H1 (cell line): ENCODE data around the gene ZFAND4. TPM values are rescaled to one million over a fixed set of nuclear protein-coding genes. Genes with fewer than 3 reads are reported as not detected.

Source experiments
- CTCF ChIA-PET: fragments of 300-600 bp; sonication (Branson Sonifier 250); formaldehyde crosslinking; loops from one replicate; lab custom pipeline; 2021; ENCODE audit not compliant: partially characterized antibody; lab: Charles Lee
- POLR2A ChIA-PET: fragments of 300-600 bp; sonication (Branson Sonifier 250); formaldehyde crosslinking; loops from one replicate; lab custom pipeline; 2021; ENCODE audit warnings: inconsistent platforms; ENCODE audit not compliant: partially characterized antibody; lab: Charles Lee
- DNase-seq, 2 experiments: peaks; one replicate each; pipeline versions ENCODE4 v3.0.0 to v3.0.0-alpha.2; 2010 to 2022; ENCODE audit warnings: low spot score in 2 of 2, low read depth in 1 of 2, mixed read lengths in 1 of 2
- FAIRE-seq: peaks from 2 replicates; lab custom pipeline; 2011; peaks lifted over from hg19 to GRCh38; lab: Jason Lieb, UNC
- H2AFZ ChIP-seq: 2 replicates; pipeline ENCODE4 v1.8.1; 2012; ENCODE audit warnings: low read length, inconsistent platforms
- H2AK5ac ChIP-seq: 2 replicates; pipeline ENCODE4 v1.6.1; 2013; ENCODE audit warnings: low read depth, low read length
- H2BK120ac ChIP-seq: replicated peaks from 2 replicates; pipeline ENCODE3; 2013; ENCODE audit warnings: low read depth, low read length, inconsistent platforms
- H2BK12ac ChIP-seq: 2 replicates; pipeline ENCODE4 v1.6.1; 2013; ENCODE audit warnings: low read depth, low read length
- H2BK15ac ChIP-seq: 2 replicates; pipeline ENCODE4 v1.6.1; 2013; ENCODE audit warnings: low read length
- H2BK20ac ChIP-seq: 2 replicates; pipeline ENCODE4 v1.6.1; 2013; ENCODE audit warnings: low read length
- H2BK5ac ChIP-seq: 2 replicates; pipeline ENCODE4 v1.6.1; 2013; ENCODE audit warnings: low read depth, low read length
- H3K14ac ChIP-seq: 2 replicates; pipeline ENCODE4 v1.6.1; 2013; ENCODE audit warnings: inconsistent platforms; ENCODE audit not compliant: insufficient read length
- H3K18ac ChIP-seq: 2 replicates; pipeline ENCODE4 v1.6.1; 2013; ENCODE audit warnings: low read length; ENCODE audit errors: extremely low read depth
- H3K23ac ChIP-seq: 2 replicates; pipeline ENCODE4 v1.6.1; 2013; ENCODE audit warnings: inconsistent platforms; ENCODE audit not compliant: insufficient read length
- H3K23me2 ChIP-seq: 2 replicates; pipeline ENCODE4 v1.6.1; 2013; ENCODE audit warnings: low read depth, low read length
- H3K27ac ChIP-seq: 2 replicates; pipeline ENCODE4 v1.6.1; 2011; ENCODE audit warnings: low read depth, low read length, inconsistent platforms
- H3K27me3 ChIP-seq, 4 experiments: replicated peaks in 1 of 4; 1 replicate in 1 of 4; 2 replicates in 3 of 4; pipeline versions ENCODE4 v1.6.1 to v1.8.1; 2011 to 2013; ENCODE audit warnings: low read length in 3 of 4, mild to moderate bottlenecking in 3 of 4, inconsistent platforms in 2 of 4, mixed read lengths in 2 of 4, moderate library complexity in 1 of 4; ENCODE audit not compliant: control insufficient read depth in 3 of 4, insufficient read depth in 3 of 4; ENCODE audit errors: extremely low read depth in 1 of 4
- H3K36me3 ChIP-seq, 4 experiments: 2 replicates each; pipeline versions ENCODE4 v1.6.1 to v1.8.1; 2011 to 2013; ENCODE audit warnings: mild to moderate bottlenecking in 4 of 4, low read length in 3 of 4, moderate library complexity in 2 of 4, control low read depth in 1 of 4, inconsistent platforms in 1 of 4; ENCODE audit not compliant: insufficient read depth in 4 of 4, control insufficient read depth in 2 of 4
- H3K4ac ChIP-seq: replicated peaks from 2 replicates; pipeline ENCODE3; 2013; ENCODE audit warnings: low read length, low read depth, mixed read lengths, inconsistent platforms; ENCODE audit not compliant: insufficient read length
- H3K4me1 ChIP-seq, 4 experiments: replicated peaks in 1 of 4; 1 replicate in 1 of 4; 2 replicates in 3 of 4; pipeline versions ENCODE4 v1.6.1 to v1.8.1; 2011 to 2013; ENCODE audit warnings: low read length in 3 of 4, inconsistent platforms in 2 of 4, mixed read lengths in 1 of 4; ENCODE audit not compliant: insufficient read depth in 4 of 4, control insufficient read depth in 3 of 4
- H3K4me2 ChIP-seq, 2 experiments: 2 replicates each; pipeline versions ENCODE4 v1.6.1 to v1.8.1; 2011 to 2013; ENCODE audit warnings: low read depth in 2 of 2, low read length in 2 of 2, control low read depth in 1 of 2, inconsistent platforms in 1 of 2, mild to moderate bottlenecking in 1 of 2; ENCODE audit not compliant: insufficient read depth in 1 of 2
- H3K4me3 ChIP-seq, 4 experiments: fragments of 200-600, 300-600 bp in 1 of 4; sonication (generic), shearing (Covaris generic), sonication (Bioruptor Twin) in 1 of 4; 2 replicates each; pipeline versions ENCODE4 v1.5.1 to v1.8.1; 2011 to 2016; ENCODE audit warnings: low read length in 4 of 4, low read depth in 3 of 4, control low read depth in 2 of 4, inconsistent platforms in 2 of 4, mild to moderate bottlenecking in 2 of 4, mixed read lengths in 1 of 4, moderate library complexity in 1 of 4; ENCODE audit not compliant: insufficient read depth in 2 of 4; ENCODE audit errors: extremely low read depth in 1 of 4
- H3K56ac ChIP-seq: replicated peaks from 2 replicates; pipeline ENCODE3; 2013; ENCODE audit warnings: low read depth, mild to moderate bottlenecking, mixed read lengths, low read length, inconsistent platforms; ENCODE audit not compliant: insufficient read length
- H3K79me1 ChIP-seq: 2 replicates; pipeline ENCODE4 v1.6.1; 2013; ENCODE audit warnings: low read depth, low read length, control low read depth
- H3K79me2 ChIP-seq, 2 experiments: 2 replicates each; pipeline versions ENCODE4 v1.6.1 to v1.8.1; 2012 to 2013; ENCODE audit warnings: low read length in 2 of 2, mild to moderate bottlenecking in 2 of 2, inconsistent platforms in 1 of 2; ENCODE audit not compliant: insufficient read depth in 2 of 2, control insufficient read depth in 1 of 2
- H3K9ac ChIP-seq, 4 experiments: replicated peaks in 1 of 4; 1 replicate in 1 of 4; 2 replicates in 3 of 4; pipeline versions ENCODE4 v1.6.1 to v1.8.1; 2011 to 2013; ENCODE audit warnings: low read depth in 3 of 4, low read length in 3 of 4, control low read depth in 2 of 4, mild to moderate bottlenecking in 2 of 4, moderate library complexity in 2 of 4, inconsistent platforms in 1 of 4; ENCODE audit errors: extremely low read depth in 1 of 4
- H3K9me3 ChIP-seq, 2 experiments: 2 replicates each; pipeline versions ENCODE4 v1.6.1 to v1.8.1; 2012 to 2013; ENCODE audit warnings: mild to moderate bottlenecking in 2 of 2, moderate library complexity in 2 of 2, control low read depth in 1 of 2, inconsistent platforms in 1 of 2, low read depth in 1 of 2, low read length in 1 of 2, mixed read lengths in 1 of 2; ENCODE audit not compliant: insufficient read depth in 2 of 2
- H4K20me1 ChIP-seq, 2 experiments: replicated peaks in 1 of 2; 2 replicates each; pipeline versions ENCODE3 to v1.8.1; 2011 to 2013; ENCODE audit warnings: inconsistent platforms in 2 of 2, low read length in 2 of 2, mild to moderate bottlenecking in 1 of 2; ENCODE audit not compliant: insufficient read depth in 2 of 2, control insufficient read depth in 1 of 2
- H4K5ac ChIP-seq: 2 replicates; pipeline ENCODE4 v1.6.1; 2013; ENCODE audit warnings: low read length, low read depth, mixed read lengths, inconsistent platforms; ENCODE audit not compliant: insufficient read length
- H4K8ac ChIP-seq: 2 replicates; pipeline ENCODE4 v1.8.0; 2013; ENCODE audit warnings: mild to moderate bottlenecking, moderate library complexity, low read length, inconsistent platforms; ENCODE audit not compliant: insufficient read depth; ENCODE audit errors: extremely low read depth
- H4K91ac ChIP-seq: replicated peaks from 2 replicates; pipeline ENCODE3; 2013; ENCODE audit warnings: low read length, mixed read lengths, inconsistent platforms; ENCODE audit not compliant: insufficient read length
- CEBPB ChIP-seq: IDR thresholded peaks from 2 replicates; pipeline ENCODE4 v1.6.1; 2012; ENCODE audit warnings: low read depth, low read length
- EGR1 ChIP-seq: IDR thresholded peaks from 2 replicates; pipeline ENCODE4 v1.6.1; 2011; ENCODE audit warnings: low read depth, low read length, borderline replicate concordance
- EZH2 ChIP-seq: fragments of 200-600 bp; sonication (generic); IDR thresholded peaks from 2 replicates; pipeline ENCODE4 v1.7.1; 2012; ENCODE audit warnings: low read depth, mild to moderate bottlenecking, moderate library complexity, low read length, inconsistent platforms; ENCODE audit not compliant: severe bottlenecking
- GTF2F1 ChIP-seq: IDR thresholded peaks from 2 replicates; pipeline ENCODE4 v1.6.1; 2012; ENCODE audit warnings: low read depth, low read length, improper control_type of control experiment, borderline replicate concordance
- HDAC2 ChIP-seq, 2 experiments: fragments of 300-600 bp in 1 of 2; sonication (generic) in 1 of 2; IDR thresholded peaks; 2 replicates each; pipeline ENCODE4 v1.6.1; 2011 to 2012; ENCODE audit warnings: low read depth in 2 of 2, low read length in 2 of 2, mild to moderate bottlenecking in 2 of 2, moderate library complexity in 2 of 2, borderline replicate concordance in 1 of 2, inconsistent platforms in 1 of 2
- MAFK ChIP-seq: IDR thresholded peaks from 2 replicates; pipeline ENCODE4 v1.6.1; 2012; ENCODE audit warnings: low read depth, mild to moderate bottlenecking, improper control_type of control experiment, low read length
- NANOG ChIP-seq: IDR thresholded peaks from 2 replicates; pipeline ENCODE4 v1.6.1; 2011; ENCODE audit warnings: low read length, low read depth, mild to moderate bottlenecking, inconsistent platforms; ENCODE audit not compliant: insufficient read depth, poor library complexity, severe bottlenecking
- RFX5 ChIP-seq: IDR thresholded peaks from 2 replicates; pipeline ENCODE4 v1.6.1; 2011; ENCODE audit warnings: low read depth, low read length, improper control_type of control experiment, borderline replicate concordance
- RXRA ChIP-seq: IDR thresholded peaks from 2 replicates; pipeline ENCODE4 v1.6.1; 2011; ENCODE audit warnings: low read depth, mild to moderate bottlenecking, low read length, moderate library complexity; ENCODE audit not compliant: insufficient read depth
- SIRT6 ChIP-seq: IDR thresholded peaks from one replicate; pipeline ENCODE4 v1.7.1; 2012; ENCODE audit warnings: low read length, inconsistent platforms
- SP2 ChIP-seq: IDR thresholded peaks from 2 replicates; pipeline ENCODE4 v1.6.1; 2012; ENCODE audit warnings: mild to moderate bottlenecking, low read length, inconsistent platforms
- SRF ChIP-seq: IDR thresholded peaks from 2 replicates; pipeline ENCODE4 v1.6.1; 2011; ENCODE audit warnings: mild to moderate bottlenecking, low read depth, low read length, moderate library complexity
- SUZ12 ChIP-seq: fragments of 200-600 bp; sonication (generic); IDR thresholded peaks from 2 replicates; pipeline ENCODE4 v1.6.1; 2012; ENCODE audit warnings: mild to moderate bottlenecking, inconsistent platforms, low read length, moderate library complexity, mixed read lengths
- TBP ChIP-seq: IDR thresholded peaks from 2 replicates; pipeline ENCODE4 v1.6.1; 2011; ENCODE audit warnings: low read depth, low read length, improper control_type of control experiment
- TEAD4 ChIP-seq: IDR thresholded peaks from 2 replicates; pipeline ENCODE4 v1.6.1; 2012; ENCODE audit warnings: low read depth, low read length, inconsistent platforms, mixed read lengths
- YY1 ChIP-seq: IDR thresholded peaks from 2 replicates; pipeline ENCODE4 v1.6.1; 2011; ENCODE audit warnings: low read depth, mild to moderate bottlenecking, low read length
- WGBS, 2 experiments: shearing (Covaris generic) in 1 of 2; methylation state at CpG; one replicate each; pipeline versions ENCODE4 v1.1.6 to v1.1.7; 2013 to 2015; ENCODE audit warnings: low lambda C conversion rate in 2 of 2, mixed read lengths in 2 of 2, inconsistent platforms in 1 of 2, low coverage in 1 of 2, missing lambda C conversion rate in 1 of 2; ENCODE audit not compliant: insufficient replicate concordance in 2 of 2, insufficient coverage in 1 of 2, insufficient read length in 1 of 2; ENCODE audit errors: extremely low coverage in 1 of 2, missing lambda C conversion rate in 1 of 2; 5-methylcytosine and 5-hydroxymethylcytosine counted together
- polyA plus RNA-seq, 7 experiments: library from polyadenylated mRNA; depleted of rRNA in 3 of 7; stranded (reverse) in 5 of 7; unstranded in 2 of 7; fragments of >200 nt in 5 of 7; fragments of 200-250 nt in 2 of 7; gene quantifications; 1 replicate in 5 of 7; 2 replicates in 1 of 7; 4 replicates in 1 of 7; pipeline versions ENCODE4 v1.2.1 to v1.2.3, GENCODE V29; 2011 to 2013; ENCODE audit warnings: missing spikeins in 2 of 7, mixed read lengths in 2 of 7
- total RNA-seq: library from RNA; stranded (reverse); fragmentation: NEBNext Ultra II Directional; extraction: Animal tissue kit (Norgen Biotek cat#: 25700); gene quantifications from 2 replicates; pipeline ENCODE4 v1.2.1, GENCODE V29; 2021

Gene ZFAND4
- total and polyA plus RNA-seq, 2 of the 8 experiments (the other 6 are each of a cell fraction or from before 2014, with no cell fraction given), result 2.8 to 17.8 TPM

DNA sequence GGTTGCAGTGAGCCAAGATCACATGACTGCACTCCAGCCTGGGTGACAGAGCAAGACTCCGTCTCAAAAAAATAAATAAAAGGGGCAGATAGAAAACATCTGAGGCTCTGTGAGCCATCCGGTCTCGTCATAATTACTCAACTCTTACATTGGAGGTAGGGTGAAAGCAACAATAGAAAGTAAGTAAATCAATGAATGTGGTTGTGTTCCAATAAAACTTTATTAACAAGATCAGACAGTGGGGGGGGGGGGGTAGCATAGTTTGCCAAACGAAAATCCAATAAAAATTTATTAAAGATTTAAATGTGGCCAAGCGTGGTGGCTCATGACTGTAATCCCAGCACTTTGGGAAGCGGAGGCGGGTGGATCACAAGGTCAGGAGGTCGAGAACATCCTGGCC lies 2.8 kb upstream of the ZFAND4 start:
- H3K9me3 ChIP-seq, result no peaks in the 10 kb centered on the region
- no peak overlapping the region for H2AK5ac ChIP-seq
- WGBS, 2 experiments, result 91% methylated on average over 8 of the region's 8 CpGs; no CpG with 5 or more reads in 1 of the 2 experiments
- CTCF ChIA-PET, result no interaction called here
- no peaks in the 10 kb centered on the region for H4K20me1 ChIP-seq
- H2BK120ac ChIP-seq, result no peak overlapping the region
- H3K79me1 ChIP-seq, result no peaks in the 10 kb centered on the region
- FAIRE-seq, result no peak
- no peak overlapping the region for H2BK15ac ChIP-seq
- H3K23ac ChIP-seq, result no peak overlapping the region
- POLR2A ChIA-PET, result no interaction called here
- H3K36me3 ChIP-seq, result no peaks in the 10 kb centered on the region
- H3K4me3 ChIP-seq, result no peak overlapping the region
- no peak overlapping the region for H3K18ac ChIP-seq
- H4K91ac ChIP-seq, result no peak overlapping the region
- H3K4ac ChIP-seq, result no peak overlapping the region
- H2BK12ac ChIP-seq, result no peak overlapping the region
- no peak overlapping the region for H2BK5ac ChIP-seq
- no peaks in the 10 kb centered on the region for H3K27me3 ChIP-seq
- H3K27ac ChIP-seq, result no peak overlapping the region
- H2BK20ac ChIP-seq, result no peak overlapping the region
- H2AFZ ChIP-seq, result no peak overlapping the region
- no peak overlapping the region for H4K8ac ChIP-seq
- no peak overlapping the region for H3K9ac ChIP-seq
- DNase-seq, result no peak
- H3K56ac ChIP-seq, result no peak overlapping the region
- no peak overlapping the region for H3K14ac ChIP-seq
- peaks cover 0 to 14% of the 10 kb centered on the region in 2 experiments; a peak in 2 of 4 replicates for H3K79me2 ChIP-seq
- peaks cover 4% of the 10 kb centered on the region; the same call in 1 of the 2 replicates for H3K23me2 ChIP-seq
- H3K4me1 ChIP-seq, result peaks cover 0 to 5% (median 3%) of the 10 kb centered on the region in 4 experiments; a peak in 5 of 7 replicates
- H3K4me2 ChIP-seq, result no peak overlapping the region
- H4K5ac ChIP-seq, result no peak overlapping the region
- no peak for TF ChIP-seq SP2
- no peak for TF ChIP-seq EGR1
- TF ChIP-seq MAFK, result no peak
- TF ChIP-seq HDAC2 (IDR thresholded peaks at IDR 0.05; ENCODE audit: borderline replicate concordance in 1 of 2, low read depth in 2 of 2, low read length in 2 of 2), result no peak
- no peak for TF ChIP-seq SUZ12
- no peak for TF ChIP-seq YY1
- TF ChIP-seq EZH2, result no peak
- TF ChIP-seq TEAD4, result no peak
- TF ChIP-seq SIRT6, result no peak
- no peak for TF ChIP-seq NANOG
- no peak for TF ChIP-seq CEBPB
- no peak for TF ChIP-seq TBP
- no peak for TF ChIP-seq SRF
- TF ChIP-seq GTF2F1, result no peak
- no peak for TF ChIP-seq RXRA
- no peak for TF ChIP-seq RFX5
